HG02981 (cell line): ENCODE data around the gene SCAPER.

Experiments
- ATAC-seq: cut with Tn5 transposase; IDR thresholded peaks from one replicate; pipeline ENCODE4 v1.9.1; 2021; ENCODE audit warnings: mild to moderate bottlenecking, moderate library complexity; ENCODE audit not compliant: unreplicated experiment

The SCAPER gene

DNA sequence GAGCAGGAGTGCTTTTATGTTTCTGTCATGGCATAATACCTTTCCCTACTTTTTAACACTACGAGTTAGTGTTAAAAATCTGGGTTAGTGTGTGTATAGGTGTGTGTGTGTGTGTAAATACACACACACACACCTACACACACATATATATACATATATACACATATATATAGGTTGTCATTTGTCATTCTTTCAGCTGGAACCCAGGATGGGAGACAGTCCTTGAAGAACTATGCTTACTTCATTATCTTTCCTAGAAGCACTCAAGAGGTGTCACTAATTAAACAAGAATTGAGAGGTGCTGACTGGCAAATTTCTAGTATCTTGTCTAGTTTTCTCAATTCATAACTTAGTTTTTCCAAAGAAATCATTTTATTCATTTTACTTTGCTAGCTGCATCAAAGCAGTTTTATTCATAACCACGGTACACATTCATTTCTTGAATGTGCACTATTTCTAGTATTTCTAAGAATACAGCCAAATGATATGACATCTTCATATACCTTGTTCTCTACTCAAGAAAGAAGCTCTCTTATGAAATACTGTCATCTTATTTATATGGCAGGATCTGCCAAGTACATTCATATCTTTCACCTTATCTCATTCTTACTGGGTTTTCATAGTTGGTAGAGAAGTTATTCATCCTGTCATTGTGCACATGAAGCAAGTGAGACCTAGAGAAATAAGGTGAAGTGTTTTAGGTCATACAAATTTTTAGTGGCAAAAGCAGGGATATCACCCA lies 522.0 kb downstream of the SCAPER start:
- no peak for ATAC-seq

DNA sequence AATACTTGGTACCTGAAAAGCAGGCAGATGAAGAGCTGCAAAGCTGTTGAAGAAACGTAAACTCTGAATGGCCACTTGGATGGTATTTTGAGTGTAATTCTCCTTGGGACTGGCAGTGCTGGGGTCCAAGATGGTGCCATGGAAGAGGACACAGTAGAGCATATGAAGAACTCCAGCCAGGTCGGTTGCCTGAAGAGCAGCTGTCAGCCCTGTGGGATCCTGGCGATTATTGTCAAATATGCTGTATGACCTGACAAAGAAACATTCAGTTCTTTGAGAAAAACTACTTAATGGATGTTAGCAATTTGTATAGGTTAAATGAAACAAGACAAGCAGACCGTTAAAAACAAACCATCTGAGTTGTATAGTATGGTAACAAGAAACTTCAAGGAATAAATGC lies 523.8 kb downstream of the SCAPER start:
- ATAC-seq: no peak

DNA sequence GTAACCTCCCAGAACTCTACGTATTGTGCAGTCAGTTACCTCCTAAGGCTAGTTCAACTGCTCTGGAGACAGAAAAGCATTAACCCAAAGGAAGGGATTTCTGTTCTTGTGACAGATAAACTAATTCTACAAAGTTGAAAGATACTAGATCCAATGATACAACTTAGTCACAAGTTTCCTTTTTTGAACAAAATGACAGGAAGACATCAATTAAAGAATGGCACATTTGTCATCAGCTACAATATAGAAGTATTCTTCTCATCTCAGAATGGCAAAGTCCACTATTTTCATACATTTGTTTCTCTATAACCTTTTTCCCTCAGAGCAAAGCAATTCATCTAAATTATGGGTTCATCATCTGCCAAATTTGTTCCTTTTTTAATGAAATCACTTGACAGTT lies 524.9 kb downstream of the SCAPER start:
- no peak for ATAC-seq

DNA sequence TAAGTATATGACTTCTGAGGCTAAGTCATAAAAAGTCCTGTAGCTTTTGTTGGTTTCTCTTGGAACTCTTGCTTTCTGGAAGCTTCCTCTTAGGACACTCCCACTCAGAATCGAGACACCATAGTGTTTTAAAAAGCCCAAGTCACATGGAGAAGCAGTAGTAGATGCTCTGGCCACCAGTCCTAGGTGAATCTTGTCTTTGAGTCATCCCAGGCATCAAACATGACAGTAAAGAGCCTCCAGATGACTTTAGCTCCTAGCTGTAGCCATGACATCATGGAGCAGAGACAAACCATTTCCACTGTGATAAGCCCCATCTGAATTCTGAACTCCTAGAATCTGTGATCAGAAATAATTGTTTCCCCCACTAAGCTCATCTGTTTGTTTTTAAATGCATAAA lies 526.4 kb downstream of the SCAPER start:
- no peak for ATAC-seq

DNA sequence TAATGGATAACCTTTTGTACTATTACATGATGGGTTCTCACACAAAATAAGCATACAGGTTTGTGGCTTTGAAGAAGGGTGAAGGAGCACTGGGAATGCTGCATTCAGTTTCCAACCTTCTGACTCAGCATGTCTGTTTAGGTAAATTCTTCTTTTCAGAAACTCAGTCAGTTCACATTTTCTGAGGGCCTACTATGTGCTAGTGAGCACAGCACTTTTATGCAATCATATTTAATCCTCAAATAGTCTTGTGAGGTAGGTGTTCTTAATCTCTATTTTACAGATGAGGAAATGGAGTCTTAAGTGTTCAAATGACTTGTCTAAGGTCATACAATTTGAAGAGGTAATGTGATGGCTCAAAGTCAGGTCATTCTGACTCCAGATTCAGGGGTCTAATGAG lies 527.4 kb downstream of the SCAPER start:
- ATAC-seq: no peak

DNA sequence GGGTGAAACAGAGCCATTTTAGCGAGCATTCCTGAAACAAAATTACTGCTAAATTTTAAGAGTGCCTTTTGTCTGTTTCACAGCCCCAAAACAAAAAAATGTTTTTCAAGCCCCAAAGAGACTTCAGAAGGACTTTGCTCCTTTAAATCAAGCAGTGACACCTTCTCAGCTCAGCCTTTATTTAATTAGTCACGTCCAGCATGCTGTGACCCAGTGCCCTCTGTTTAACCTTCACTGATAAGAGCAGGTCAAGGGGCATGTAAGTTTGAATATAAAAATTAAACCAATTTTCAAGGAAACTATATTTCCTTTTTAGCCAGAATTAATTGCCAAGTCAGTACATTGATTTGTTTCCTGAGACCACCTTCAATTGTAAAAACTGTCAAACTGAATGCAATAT lies 527.9 kb downstream of the SCAPER start:
- no peak for ATAC-seq

DNA sequence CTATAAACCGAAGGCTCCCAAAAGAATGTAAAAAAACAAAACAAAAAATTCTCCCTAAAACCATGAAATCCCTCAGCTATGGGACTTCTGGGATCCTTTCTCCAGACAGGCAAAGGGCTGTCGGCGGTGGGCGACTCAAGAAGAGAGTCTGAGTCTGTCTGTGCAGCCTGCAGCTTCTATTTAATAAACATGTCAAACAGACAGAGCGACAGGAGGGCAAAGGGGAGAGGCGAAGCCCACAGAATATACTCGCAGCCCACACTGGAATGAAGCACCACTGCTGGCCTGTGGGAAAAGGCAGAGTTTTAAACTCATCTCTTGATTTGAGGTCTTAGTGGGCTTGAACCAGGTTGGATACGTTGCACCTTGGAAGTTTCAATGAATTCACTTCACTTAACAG lies 528.3 kb downstream of the SCAPER start:
- ATAC-seq: no peak

DNA sequence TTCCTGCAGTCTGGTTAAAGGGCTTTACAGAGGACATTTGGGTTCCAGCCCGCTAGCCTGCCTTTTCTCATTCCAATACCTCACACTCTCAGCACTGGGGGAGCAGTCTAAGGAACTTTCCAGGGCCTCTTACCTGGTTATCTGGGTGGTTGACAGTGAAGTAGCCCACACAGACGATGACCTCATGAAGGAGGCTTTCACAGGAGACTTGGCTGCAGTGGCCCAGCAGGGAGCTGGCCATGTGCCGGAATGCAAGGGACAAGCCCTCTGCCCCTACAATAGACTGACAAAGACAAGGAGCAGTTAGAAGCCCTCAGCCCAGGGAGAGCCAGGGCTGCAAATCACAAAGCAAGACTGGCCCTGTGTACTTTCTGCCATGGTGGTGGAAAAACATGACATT lies 529.1 kb downstream of the SCAPER start:
- ATAC-seq: no peak

DNA sequence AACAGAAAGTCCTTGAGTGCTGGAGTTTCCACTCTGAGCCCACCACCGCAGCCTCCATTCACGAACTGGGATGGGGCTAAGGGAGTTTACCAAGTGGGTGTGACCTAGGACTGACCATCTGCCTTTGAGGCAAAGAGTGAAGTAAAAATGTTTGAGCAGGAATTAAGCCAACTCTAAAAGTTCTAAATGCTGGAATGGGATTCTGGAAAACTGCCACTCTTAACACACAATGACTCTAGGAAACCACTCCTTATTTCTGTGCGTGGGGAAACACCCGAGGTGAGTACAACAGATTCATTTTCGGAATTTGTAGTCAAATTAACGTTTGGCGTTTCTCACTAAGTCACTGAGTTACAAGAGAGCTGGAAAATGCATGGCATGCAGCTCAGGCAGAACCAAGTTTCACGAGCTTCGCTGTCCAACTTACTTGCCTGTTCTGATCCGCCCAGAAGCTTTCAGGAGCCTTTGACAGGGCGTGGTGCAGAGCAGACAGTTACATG lies 537.0 kb downstream of the SCAPER start:
- no peak for ATAC-seq

DNA sequence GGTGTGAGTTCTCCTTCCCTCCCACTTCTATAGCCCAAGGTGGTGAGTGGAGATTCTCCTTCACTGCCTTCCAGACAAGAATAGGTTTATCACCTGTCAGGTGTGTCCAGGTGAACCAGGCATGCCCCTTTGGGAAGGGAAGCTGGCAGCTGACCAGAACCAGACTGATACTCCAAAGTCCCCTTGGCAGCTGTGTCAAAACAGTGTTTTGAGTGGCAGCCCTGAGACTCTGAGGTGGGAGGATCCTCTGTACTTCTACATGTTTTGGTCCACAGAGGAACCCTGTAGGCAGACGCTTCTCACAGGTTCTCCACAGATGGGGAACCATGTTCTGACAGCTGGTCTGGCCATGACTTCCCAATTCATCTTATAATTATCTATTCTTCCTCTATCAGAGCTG lies 538.4 kb downstream of the SCAPER start:
- ATAC-seq: no peak

DNA sequence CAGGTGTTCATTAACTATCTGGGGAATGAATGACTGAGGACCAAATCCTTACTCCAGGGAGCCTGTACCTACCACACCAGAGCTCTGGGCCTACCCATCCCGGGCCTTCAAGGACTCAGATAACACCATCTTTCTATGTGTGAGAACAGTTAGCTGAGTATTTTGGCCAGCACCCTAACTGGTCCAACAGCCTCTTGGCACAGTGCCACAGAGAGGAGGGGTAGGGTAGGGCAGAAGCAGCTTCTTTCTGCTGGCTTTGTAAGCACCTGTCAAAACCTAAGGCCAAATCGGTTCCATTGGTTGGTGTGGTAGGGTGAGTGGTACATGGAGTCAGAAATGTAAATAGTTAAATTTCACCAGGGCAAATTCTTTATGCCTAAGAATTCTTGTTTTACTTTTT lies 541.9 kb downstream of the SCAPER start:
- ATAC-seq: no peak

DNA sequence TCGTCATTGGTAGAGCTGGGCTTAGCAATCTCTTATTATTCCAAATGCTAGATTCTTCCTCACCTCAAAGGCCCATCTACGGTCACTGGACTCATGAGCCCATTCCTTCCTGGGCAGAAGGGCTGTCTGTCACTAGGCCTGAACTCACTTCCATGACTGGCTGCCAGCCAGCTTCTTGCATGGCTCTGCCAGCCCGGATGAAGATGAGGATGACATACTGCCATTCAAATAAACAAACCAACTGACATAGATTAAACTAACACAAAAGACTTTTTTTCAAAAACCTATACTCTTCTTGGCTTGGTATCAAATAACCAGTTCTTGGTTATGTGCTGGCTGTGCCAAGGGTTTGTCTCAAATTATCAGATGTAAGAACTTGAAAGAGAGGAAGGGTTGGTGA lies 544.7 kb downstream of the SCAPER start:
- ATAC-seq: no peak

DNA sequence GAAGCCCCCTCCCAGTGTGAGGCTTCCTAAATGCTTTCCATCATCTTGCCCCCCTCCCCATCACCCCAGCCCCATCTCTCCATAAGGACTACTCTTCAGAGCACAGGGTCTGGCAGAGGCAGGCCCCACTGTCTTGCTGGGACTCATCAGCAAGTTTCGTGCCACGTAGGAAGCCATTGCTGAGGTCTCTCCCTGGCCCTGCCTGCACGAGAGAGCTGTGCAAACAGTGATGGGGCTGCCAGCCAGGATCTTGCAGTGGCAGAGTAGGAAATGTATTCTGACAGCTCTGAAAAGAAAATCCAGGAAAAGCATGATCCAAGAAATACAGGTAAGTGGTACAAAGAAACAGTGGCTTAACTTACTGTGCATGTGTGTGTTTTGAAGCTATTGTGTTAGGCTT lies 546.0 kb downstream of the SCAPER start:
- no peak for ATAC-seq

DNA sequence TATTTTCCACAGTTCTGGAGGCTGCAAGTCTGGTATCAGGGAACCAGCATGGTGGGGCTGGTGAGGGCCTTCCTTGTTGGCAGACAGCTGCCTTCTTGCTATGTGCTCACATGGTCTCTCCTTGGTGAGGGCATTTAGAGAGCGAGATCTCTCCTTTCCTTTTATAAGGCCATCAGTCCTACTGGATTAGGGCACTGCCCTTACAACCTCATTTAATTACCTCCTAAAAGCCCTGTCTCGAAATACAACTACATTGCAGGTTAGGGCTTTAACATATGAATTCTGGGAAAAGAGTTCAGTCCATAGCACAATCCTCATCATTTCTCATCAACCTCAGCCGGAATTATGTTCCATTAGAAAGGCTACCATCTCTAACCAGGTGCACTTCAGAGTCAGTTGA lies 546.7 kb downstream of the SCAPER start:
- no peak for ATAC-seq

DNA sequence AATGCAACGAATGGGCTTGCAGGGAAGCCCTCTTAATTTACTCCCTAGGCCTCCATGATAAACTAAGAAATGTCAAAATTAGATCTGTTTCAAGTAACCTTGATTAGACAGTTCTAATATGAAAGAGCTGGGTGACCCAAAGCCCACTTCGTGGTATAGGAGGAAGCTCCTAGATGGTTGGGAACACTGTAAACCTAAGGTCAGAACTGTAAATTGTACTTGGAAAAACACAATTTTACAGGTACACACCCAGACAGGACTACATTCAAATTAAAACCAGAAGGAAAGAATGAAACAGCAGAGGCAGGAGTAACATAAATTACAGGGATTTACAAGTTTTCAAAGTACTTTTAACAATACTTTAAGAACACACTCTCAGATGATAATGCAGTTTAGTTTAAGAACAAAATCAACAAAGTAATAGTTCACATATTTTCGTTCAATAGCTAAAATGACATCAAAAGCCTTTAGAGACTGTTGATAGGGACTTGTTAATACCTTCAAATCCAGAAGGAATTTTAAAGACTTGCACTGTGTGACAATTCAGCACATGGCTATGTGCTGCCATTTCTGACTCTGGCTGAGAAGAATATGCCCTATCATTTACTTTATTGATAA lies 550.2 kb downstream of the SCAPER start:
- ATAC-seq: no peak

DNA sequence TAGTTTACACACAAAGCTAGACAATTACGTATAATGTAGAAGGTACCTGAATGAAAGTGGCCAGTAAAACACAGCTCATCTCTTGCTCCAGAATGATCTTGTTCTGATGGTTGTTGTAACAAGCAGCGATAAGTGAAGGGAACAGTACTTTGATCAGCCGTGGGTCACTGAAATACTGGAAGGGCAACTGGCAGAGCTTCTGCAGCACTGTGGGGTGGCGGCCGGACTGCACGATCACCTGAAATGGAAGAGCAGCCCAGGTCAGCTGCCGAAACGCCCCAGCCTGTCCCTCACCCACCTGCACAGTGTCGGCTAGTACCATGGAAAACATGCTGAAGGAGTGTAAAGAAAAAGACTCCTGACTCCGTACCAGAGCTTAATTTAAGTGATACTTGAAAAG lies 551.2 kb downstream of the SCAPER start:
- ATAC-seq: no peak

DNA sequence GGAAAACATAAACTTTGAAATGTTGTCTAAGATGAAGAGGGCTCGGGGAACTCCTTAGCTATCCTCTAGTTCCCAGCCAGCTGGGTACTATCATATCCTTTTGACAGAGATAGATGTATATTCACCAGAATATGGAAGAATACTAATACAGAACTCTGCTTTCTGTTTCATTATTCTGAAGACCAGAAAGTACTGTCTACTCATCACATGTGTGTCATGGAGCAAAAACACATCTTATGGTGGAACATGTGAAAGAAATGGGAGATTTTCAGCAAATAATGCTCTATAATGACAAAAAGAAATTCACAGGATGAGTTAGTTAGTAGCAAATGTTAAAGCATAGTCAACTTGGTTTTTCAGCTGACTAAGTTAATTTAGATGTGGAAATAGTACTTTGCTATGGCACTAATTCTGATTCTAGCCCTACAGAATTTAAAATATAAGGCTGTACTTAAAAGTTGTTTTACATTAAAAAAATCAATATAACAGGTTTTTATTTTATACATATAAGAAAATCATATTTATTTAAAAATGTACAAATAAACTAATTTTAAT lies 552.0 kb downstream of the SCAPER start:
- ATAC-seq: no peak

DNA sequence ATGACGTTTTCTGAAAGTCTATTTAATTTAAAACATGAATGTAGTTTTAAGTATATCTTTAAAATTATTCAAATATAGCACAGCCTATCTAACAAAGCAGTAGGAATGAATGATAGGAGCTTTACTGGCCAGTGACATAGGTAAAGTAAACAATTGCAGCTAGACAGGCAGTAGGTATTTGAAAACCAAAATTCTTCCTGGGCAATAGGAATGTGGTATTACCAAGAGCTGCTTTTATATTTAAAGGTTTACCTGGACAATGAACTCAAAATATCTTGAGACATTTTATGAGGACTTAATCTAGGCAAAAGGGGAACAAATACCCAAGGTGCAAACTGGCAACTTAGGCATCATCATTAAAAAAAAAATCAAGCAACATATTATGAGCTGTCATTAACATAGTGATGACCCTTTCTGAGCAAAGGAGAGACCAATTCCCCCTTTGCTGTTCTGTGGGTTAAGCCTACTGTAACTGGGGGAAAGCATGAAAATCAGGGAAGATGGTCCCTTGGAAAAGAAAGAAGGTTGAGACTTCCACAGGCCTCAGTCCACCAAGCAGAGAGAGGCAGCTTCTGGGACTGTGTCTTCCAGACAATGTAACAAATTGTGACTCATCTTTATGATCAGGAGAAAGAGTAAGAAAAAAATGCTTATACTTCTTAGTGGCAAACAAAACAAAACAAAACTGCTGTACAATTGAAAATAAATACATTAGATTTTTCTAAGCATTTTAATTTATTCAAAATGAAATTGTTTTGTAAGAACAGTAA lies 555.7 kb downstream of the SCAPER start:
- no peak for ATAC-seq

DNA sequence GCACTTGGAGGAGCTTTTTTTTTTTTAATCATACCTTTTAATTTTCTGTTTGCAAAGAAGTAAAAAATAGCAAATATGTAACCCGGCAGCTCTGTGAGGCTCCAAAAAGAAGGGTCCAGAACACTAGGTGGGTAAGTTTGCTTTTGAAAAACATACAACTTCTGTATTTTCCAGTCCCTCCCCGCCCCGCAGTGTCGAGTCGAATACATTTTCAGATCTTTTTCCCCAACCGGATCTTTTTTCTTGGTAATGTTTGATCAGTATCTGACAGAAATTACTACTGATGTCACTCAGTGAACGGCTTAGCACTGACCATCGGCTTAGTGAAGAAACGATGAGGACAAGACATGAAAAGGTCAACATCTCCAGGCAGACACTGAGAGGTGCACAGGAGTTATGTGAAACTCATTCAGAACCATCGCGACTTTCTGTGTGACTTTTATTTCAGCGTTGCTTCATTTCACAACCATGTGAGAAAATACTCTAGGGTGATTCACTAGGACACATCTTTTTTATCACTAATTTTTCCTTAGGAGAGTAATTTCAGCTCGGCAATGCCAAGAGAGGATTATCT lies 557.6 kb downstream of the SCAPER start:
- no peak for ATAC-seq

DNA sequence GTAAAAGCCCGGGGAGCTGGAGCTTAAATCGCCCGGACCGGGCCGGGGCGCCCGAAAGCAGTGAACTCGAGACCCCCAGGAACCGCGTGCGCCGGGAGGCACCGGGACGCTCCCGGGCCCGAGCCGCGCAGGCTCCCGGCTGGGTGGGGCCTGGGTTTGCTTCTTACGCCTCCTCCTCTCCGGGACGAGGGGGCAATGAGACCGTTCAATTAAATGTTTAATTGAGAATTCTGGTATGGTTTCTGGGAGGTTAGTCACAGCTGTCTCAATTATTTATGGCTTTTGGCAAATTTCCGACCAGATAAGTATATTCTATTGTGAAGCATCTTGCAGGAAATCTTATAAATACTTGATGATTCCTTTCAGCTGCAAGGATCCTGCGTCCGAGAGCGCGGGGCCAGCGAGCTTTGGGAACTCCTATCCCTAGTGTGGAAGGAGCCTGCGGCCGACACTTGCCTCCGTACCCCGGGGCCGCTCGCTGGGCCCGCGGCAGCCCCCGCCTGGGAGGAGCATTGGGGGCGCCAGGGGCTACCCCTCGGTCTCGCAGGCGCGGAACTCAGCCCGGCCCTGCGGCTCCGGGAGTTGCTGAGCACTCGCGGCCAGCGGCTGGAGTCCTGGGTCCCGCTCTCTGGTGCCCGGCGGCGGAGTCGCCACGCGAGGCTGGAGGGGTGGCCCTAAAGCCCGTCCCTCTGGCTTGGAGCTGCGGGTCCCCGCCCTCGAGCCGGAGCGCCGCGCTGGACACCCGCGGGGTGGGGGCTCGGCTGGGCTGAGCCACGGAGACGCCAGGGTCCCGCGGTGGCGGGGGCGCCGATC lies 558.3 kb downstream of the SCAPER start:
- no peak for ATAC-seq
